Parathyroid adenoma (tissue), 2 donors: Measurements from ENCODE around the gene FGGY.

ENCODE experiments used
- H2AFZ ChIP-seq: fragments of 300-600 bp; sonication (generic); one replicate; pipeline ENCODE4 v1.7.0; 2017; ENCODE audit warnings: antibody characterized with exemption, mild to moderate bottlenecking
- H3K27ac ChIP-seq: fragments of 300-600 bp; sonication (generic); one replicate; pipeline ENCODE4 v1.7.0; 2017
- H3K27me3 ChIP-seq: fragments of 300-600 bp; sonication (generic); one replicate; pipeline ENCODE4 v1.7.0; 2017; ENCODE audit warnings: low read length; ENCODE audit not compliant: control insufficient read depth, insufficient read depth
- H3K36me3 ChIP-seq: fragments of 300-600 bp; sonication (generic); one replicate; pipeline ENCODE4 v1.7.0; 2017; ENCODE audit warnings: low read length; ENCODE audit not compliant: control insufficient read depth, insufficient read depth
- H3K4me1 ChIP-seq: fragments of 300-600 bp; sonication (generic); one replicate; pipeline ENCODE4 v1.7.0; 2017; ENCODE audit warnings: control low read depth
- H3K4me2 ChIP-seq: fragments of 300-600 bp; sonication (generic); one replicate; pipeline ENCODE4 v1.7.0; 2017; ENCODE audit warnings: low read length
- H3K4me3 ChIP-seq: fragments of 300-600 bp; sonication (generic); one replicate; pipeline ENCODE4 v1.7.0; 2017; ENCODE audit warnings: low read depth, low read length
- H3K79me2 ChIP-seq: fragments of 300-600 bp; sonication (generic); one replicate; pipeline ENCODE4 v1.7.0; 2017; ENCODE audit warnings: control low read depth
- H3K9ac ChIP-seq: fragments of 300-600 bp; sonication (generic); one replicate; pipeline ENCODE4 v1.7.0; 2017; ENCODE audit warnings: mild to moderate bottlenecking
- H3K9me3 ChIP-seq: fragments of 300-600 bp; sonication (generic); one replicate; pipeline ENCODE4 v1.7.0; 2017; ENCODE audit warnings: low read length; ENCODE audit not compliant: control insufficient read depth
- CTCF ChIP-seq: fragments of 300-600 bp; sonication (generic); IDR thresholded peaks from one replicate; pipeline ENCODE4 v1.7.0; 2017; ENCODE audit warnings: antibody characterized with exemption, mild to moderate bottlenecking
- donor health status: primary hyperparathyroidism.

FGGY gene

GRCh38 chr1:59438058-59438560, 141.2 kb downstream of the FGGY start:
- H3K79me2 ChIP-seq = no peaks in the 10 kb centered on the region
- no peak overlapping the region for H3K4me2 ChIP-seq
- H3K4me1 ChIP-seq = no peaks in the 10 kb centered on the region
- TF ChIP-seq CTCF = no peak
- no peaks in the 10 kb centered on the region for H3K9me3 ChIP-seq
- no peak overlapping the region for H3K27ac ChIP-seq
- no peak overlapping the region for H3K9ac ChIP-seq
- H3K27me3 ChIP-seq = no peaks in the 10 kb centered on the region
- H2AFZ ChIP-seq = no peak overlapping the region
- H3K4me3 ChIP-seq = no peak overlapping the region
- H3K36me3 ChIP-seq = no peaks in the 10 kb centered on the region

- H3K27ac ChIP-seq = no peak overlapping the region
- no peaks in the 10 kb centered on the region for H3K9me3 ChIP-seq
- H3K4me1 ChIP-seq = no peaks in the 10 kb centered on the region
- no peak overlapping the region for H3K9ac ChIP-seq
- no peak overlapping the region for H2AFZ ChIP-seq
- no peak overlapping the region for H3K4me2 ChIP-seq
- no peak overlapping the region for H3K4me3 ChIP-seq
- no peaks in the 10 kb centered on the region for H3K79me2 ChIP-seq
- no peaks in the 10 kb centered on the region for H3K27me3 ChIP-seq
- no peak for TF ChIP-seq CTCF
- no peaks in the 10 kb centered on the region for H3K36me3 ChIP-seq
Observed at GRCh38 chr1:59442492-59442891, 145.6 kb downstream of the FGGY start.

- Histone ChIP-seq H3K79me2 (no peaks in the 10 kb centered on the region), H3K36me3 (no peaks in the 10 kb centered on the region), H3K27me3 (no peaks in the 10 kb centered on the region), H2AFZ (no peak overlapping the region), H3K4me2 (no peak overlapping the region), H3K9ac (no peak overlapping the region), H3K27ac (no peak overlapping the region), H3K4me1 (no peaks in the 10 kb centered on the region), H3K9me3 (no peaks in the 10 kb centered on the region), H3K4me3 (no peak overlapping the region)
- no peak for TF ChIP-seq CTCF
Observed at GRCh38 chr1:59443310-59443709, 146.4 kb downstream of the FGGY start.

- Histone ChIP-seq H3K79me2 (no peaks in the 10 kb centered on the region), H3K36me3 (no peaks in the 10 kb centered on the region), H3K4me3 (no peak overlapping the region), H3K4me2 (no peak overlapping the region), H3K9ac (no peak overlapping the region), H2AFZ (no peak overlapping the region), H3K27me3 (no peaks in the 10 kb centered on the region), H3K4me1 (no peaks in the 10 kb centered on the region), H3K9me3 (no peaks in the 10 kb centered on the region), H3K27ac (no peak overlapping the region)
- TF ChIP-seq CTCF = no peak
Observed at GRCh38 chr1:59444520-59444919, 147.6 kb downstream of the FGGY start.

GRCh38 chr1:59445040-59445439, 148.1 kb downstream of the FGGY start:
- H3K27ac ChIP-seq = no peak overlapping the region
- no peaks in the 10 kb centered on the region for H3K9me3 ChIP-seq
- no peaks in the 10 kb centered on the region for H3K36me3 ChIP-seq
- H3K4me1 ChIP-seq = no peaks in the 10 kb centered on the region
- no peak for TF ChIP-seq CTCF
- no peak overlapping the region for H3K4me3 ChIP-seq
- H3K4me2 ChIP-seq = no peak overlapping the region
- H3K79me2 ChIP-seq = no peaks in the 10 kb centered on the region
- H2AFZ ChIP-seq = no peak overlapping the region
- no peaks in the 10 kb centered on the region for H3K27me3 ChIP-seq
- no peak overlapping the region for H3K9ac ChIP-seq
